HepG2 (cell line): ENCODE measurements around the gene GSPT1. TPM values are rescaled to one million over a fixed set of nuclear protein-coding genes. Genes with fewer than 3 reads are reported as not detected.

Source experiments
- GABPB1 ChIP-seq: IDR thresholded peaks from 2 replicates; pipeline ENCODE4 v1.6.1; 2016; ENCODE audit warnings: mild to moderate bottlenecking, missing genetic modification reagents, moderate library complexity, missing compliant biosample characterization
- GATA4 ChIP-seq: sonication (generic); IDR thresholded peaks from 2 replicates; pipeline ENCODE4 v1.6.1; 2016; ENCODE audit warnings: antibody characterized with exemption, low read depth, borderline replicate concordance
- HMGA1 ChIP-seq: sonication (generic); formaldehyde crosslinking; conservative IDR thresholded peaks from 2 replicates; pipeline ENCODE4 v1.4.0; 2020; ENCODE audit warnings: missing genetic modification reagents
- HNRNPK ChIP-seq: fragments of 200-400 bp; formaldehyde crosslinking; IDR thresholded peaks from 2 replicates; pipeline ENCODE4 v1.6.1; 2018; ENCODE audit warnings: low read length, low read depth, moderate library complexity, mild to moderate bottlenecking; ENCODE audit not compliant: poor library complexity, severe bottlenecking
- IKZF4 ChIP-seq: sonication (generic); formaldehyde crosslinking; IDR thresholded peaks from 2 replicates; pipeline ENCODE4 v1.5.1; 2020; ENCODE audit warnings: borderline replicate concordance, mild to moderate bottlenecking, low read depth, missing genetic modification reagents; ENCODE audit errors: not compliant biosample characterization
- KAT2B ChIP-seq: fragments of 150-350 bp; IDR thresholded peaks from 2 replicates; pipeline ENCODE4 v1.6.1; 2014; ENCODE audit warnings: low read depth, low read length, borderline replicate concordance
- MNT ChIP-seq: fragments of 450-650 bp; IDR thresholded peaks from 2 replicates; pipeline ENCODE4 v1.6.1; 2016
- MXD1 ChIP-seq: sonication (generic); formaldehyde crosslinking; IDR thresholded peaks from 2 replicates; pipeline ENCODE4 v1.4.0; 2020; ENCODE audit warnings: mild to moderate bottlenecking, missing genetic modification reagents
- PAF1 ChIP-seq: IDR thresholded peaks from 2 replicates; pipeline ENCODE4 v1.6.1; 2016; ENCODE audit warnings: missing genetic modification reagents, missing compliant biosample characterization
- PCBP2 ChIP-seq: fragments of 200-400 bp; formaldehyde crosslinking; optimal IDR thresholded peaks from 2 replicates; pipeline ENCODE3; 2018; ENCODE audit warnings: low read length, low read depth; ENCODE audit not compliant: poor library complexity, severe bottlenecking
- PRDM10 ChIP-seq: sonication (generic); formaldehyde crosslinking; IDR thresholded peaks from 2 replicates; pipeline ENCODE4 v1.4.0; 2020; ENCODE audit warnings: low read depth, missing genetic modification reagents
- RAD51 ChIP-seq: fragments of 450-650 bp; IDR thresholded peaks from 2 replicates; pipeline ENCODE4 v1.6.1; 2016; ENCODE audit warnings: borderline replicate concordance
- REL ChIP-seq: sonication (generic); formaldehyde crosslinking; conservative IDR thresholded peaks from 2 replicates; pipeline ENCODE4 v1.8.0; 2022; ENCODE audit warnings: mild to moderate bottlenecking, missing genetic modification reagents, moderate library complexity
- ZBTB43 ChIP-seq: sonication (generic); formaldehyde crosslinking; conservative IDR thresholded peaks from 2 replicates; pipeline ENCODE4 v1.4.0; 2020; ENCODE audit warnings: missing genetic modification reagents
- ZFP62 ChIP-seq: sonication (generic); formaldehyde crosslinking; IDR thresholded peaks from 2 replicates; pipeline ENCODE4 v1.4.0; 2020; ENCODE audit warnings: missing genetic modification reagents
- ZFP90 ChIP-seq: sonication (generic); formaldehyde crosslinking; IDR thresholded peaks from 2 replicates; pipeline ENCODE4 v1.8.0; 2022; ENCODE audit warnings: missing genetic modification reagents, mild to moderate bottlenecking, inconsistent platforms, borderline replicate concordance
- ZNF101 ChIP-seq: sonication (generic); formaldehyde crosslinking; IDR thresholded peaks from 2 replicates; pipeline ENCODE4 v1.4.0; 2020; ENCODE audit warnings: mild to moderate bottlenecking, low read depth, missing genetic modification reagents, borderline replicate concordance
- ZNF143 ChIP-seq: sonication (generic); formaldehyde crosslinking; IDR thresholded peaks from 2 replicates; pipeline ENCODE4 v1.4.0; 2020; ENCODE audit warnings: missing genetic modification reagents
- ZNF207 ChIP-seq: fragments of 450-650 bp; IDR thresholded peaks from 2 replicates; pipeline ENCODE4 v1.6.1; 2016; ENCODE audit warnings: antibody characterized with exemption, borderline replicate concordance
- ZNF30 ChIP-seq: sonication (generic); formaldehyde crosslinking; IDR thresholded peaks from 2 replicates; pipeline ENCODE4 v1.5.0; 2020; ENCODE audit warnings: mild to moderate bottlenecking, missing genetic modification reagents
- ZNF543 ChIP-seq: sonication (generic); formaldehyde crosslinking; IDR thresholded peaks from 2 replicates; pipeline ENCODE4 v1.4.0; 2020; ENCODE audit warnings: mild to moderate bottlenecking, missing genetic modification reagents
- ZNF567 ChIP-seq: sonication (generic); formaldehyde crosslinking; IDR thresholded peaks from 2 replicates; pipeline ENCODE4 v1.8.1; 2023; ENCODE audit warnings: mild to moderate bottlenecking, missing genetic modification reagents, borderline replicate concordance
- ZNF790 ChIP-seq: sonication (generic); formaldehyde crosslinking; IDR thresholded peaks from 2 replicates; pipeline ENCODE4 v1.8.0; 2022; ENCODE audit warnings: missing genetic modification reagents, mild to moderate bottlenecking, borderline replicate concordance
- polyA plus RNA-seq, 8 experiments: library from polyadenylated mRNA; depleted of rRNA in 3 of 8; stranded (reverse) in 7 of 8; unstranded in 1 of 8; fragments of >200 nt; fragmentation: Illumina TruSeq in 4 of 8; extraction: Trizol in 4 of 8; gene quantifications; 2 replicates each; pipeline versions ENCODE4 v1.2.1 to v1.2.3, GENCODE V29; 2011 to 2016; ENCODE audit warnings: low read depth in 4 of 8, missing spikeins in 1 of 8, mixed read lengths in 1 of 8; ENCODE audit not compliant: insufficient read depth in 1 of 8
- total RNA-seq, 5 experiments: library from RNA; depleted of rRNA; stranded (reverse); fragments of >200 nt; fragmentation: Illumina TruSeq; extraction: Trizol; gene quantifications; 2 replicates each; pipeline ENCODE4 v1.2.3, GENCODE V29; 2016; ENCODE audit warnings: low read depth in 1 of 5

Gene GSPT1
- total and polyA plus RNA-seq, 2 of the 13 experiments (the other 11 are each of a cell fraction or from before 2014, with no cell fraction given) = 120 to 316 TPM

- TF ChIP-seq HMGA1 (CRISPR knock-in tag) = no peak
- TF ChIP-seq KAT2B = no peak
- TF ChIP-seq IKZF4 (CRISPR knock-in tag) = peak; percentile 99
- no peak for TF ChIP-seq ZNF207
- TF ChIP-seq HNRNPK = no peak
- TF ChIP-seq PCBP2 = no peak
- TF ChIP-seq ZNF543 (CRISPR knock-in tag) = 0 out of 2 replicates have a peak, but pooled peaks have one; percentile 95
- TF ChIP-seq RAD51 = no peak
- peak; percentile 55; the same call in 1 of the 2 replicates for TF ChIP-seq ZNF143 (CRISPR knock-in tag)
- peak; percentile 68 for TF ChIP-seq ZBTB43 (CRISPR knock-in tag)
- no peak for TF ChIP-seq ZFP62 (CRISPR knock-in tag)
- TF ChIP-seq PAF1 = no peak
- TF ChIP-seq ZNF567 (CRISPR knock-in tag) = no peak; the same call in 1 of the 2 replicates
- TF ChIP-seq REL = no peak
- TF ChIP-seq MNT = peak; percentile 94
- TF ChIP-seq GABPB1 = peak; percentile 99
- peak; percentile 81 for TF ChIP-seq ZFP90 (CRISPR knock-in tag)
- TF ChIP-seq PRDM10 (CRISPR knock-in tag) = peak; percentile 82
- TF ChIP-seq ZNF101 (CRISPR knock-in tag) = no peak; the same call in none of the 2 replicates
- TF ChIP-seq ZNF790 (CRISPR knock-in tag) = peak; percentile 99
- peak; percentile 86 for TF ChIP-seq MXD1 (CRISPR knock-in tag)
- peak; percentile 83; the same call in 1 of the 2 replicates for TF ChIP-seq GATA4
- no peak for TF ChIP-seq ZNF30 (CRISPR knock-in tag)
Observed at GRCh38 chr16:11851294-11852091, 64.3 kb downstream of the GSPT1 start, which contains the start of gene RSL1D1 (continued).
